Measurements from ENCODE around the gene DENND1B.
"Not testable (repeated sequence)": the region's sequence is repeated elsewhere in the genome, so short reads cannot be mapped to it uniquely, and the experiment has no call there.

Gene DENND1B

DNA sequence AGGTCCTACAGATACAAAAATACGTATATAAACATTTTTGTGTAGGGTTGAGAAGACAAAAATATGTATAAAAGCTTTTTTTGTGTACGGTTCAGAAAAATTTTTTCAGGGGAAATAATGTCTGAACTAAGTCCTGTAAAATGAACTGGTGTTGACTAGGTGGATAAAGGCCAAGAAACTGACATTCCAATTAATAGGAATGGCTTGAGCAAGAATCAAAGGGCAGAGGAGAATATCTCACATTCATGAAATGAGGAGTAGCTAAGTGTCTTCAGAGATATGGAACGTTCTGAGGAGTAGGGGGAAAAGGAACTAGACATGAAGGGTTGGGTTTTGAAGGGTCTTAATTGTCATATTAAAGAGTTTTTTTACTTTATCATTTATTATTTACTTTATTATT lies 231.2 kb downstream of the DENND1B start:
- DNase-seq, result no peak

DNA sequence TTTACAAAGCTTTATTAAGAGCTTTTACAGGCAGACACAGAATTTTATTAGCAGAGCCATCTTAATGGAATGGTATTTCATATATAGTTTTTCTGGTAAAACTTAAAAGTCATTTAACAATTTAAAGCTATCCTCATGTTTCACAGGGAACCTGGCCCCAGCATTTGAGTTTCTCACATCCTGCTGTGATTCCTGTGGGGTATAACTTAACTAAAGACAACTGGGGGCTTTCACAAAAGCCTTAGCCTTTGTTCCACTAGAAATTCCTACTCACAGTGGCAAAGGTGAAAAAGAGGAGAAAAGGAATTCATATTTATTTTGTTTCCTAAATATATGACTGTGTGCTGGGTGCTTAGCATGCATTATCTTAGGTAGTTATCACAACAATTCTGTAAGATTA lies 233.9 kb downstream of the DENND1B start:
- no peak for DNase-seq

- no peak for DNase-seq
Observed at GRCh38 chr1:197526736-197527371, 248.4 kb downstream of the DENND1B start.

GRCh38 chr1:197521118-197521739 lies 254.1 kb downstream of the DENND1B start:
- DNase-seq, result no peak

GRCh38 chr1:197519741-197520334 lies 255.4 kb downstream of the DENND1B start:
- DNase-seq, result no peak

DNA sequence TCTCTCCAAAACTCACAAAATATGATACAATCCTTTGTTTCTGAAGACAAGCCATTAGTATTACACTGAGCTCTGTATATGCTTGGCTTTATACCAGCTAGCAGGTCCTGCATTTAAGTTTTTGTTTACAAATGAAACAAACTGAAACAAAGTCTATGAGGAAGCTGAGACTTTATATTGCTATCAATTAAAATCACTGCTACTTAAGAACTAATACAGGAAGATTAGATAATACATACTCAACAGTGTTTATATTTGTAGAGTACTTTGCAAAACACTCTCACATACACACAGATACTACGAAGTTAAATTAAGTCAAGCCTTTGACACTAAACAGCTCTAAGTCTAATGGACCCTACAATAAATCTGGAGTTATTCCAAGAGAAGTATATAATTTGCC lies 259.9 kb downstream of the DENND1B start:
- no peak for DNase-seq

GRCh38 chr1:197510691-197511378 lies 264.4 kb downstream of the DENND1B start:
- no peak for DNase-seq

- DNase-seq, result no peak
Observed at GRCh38 chr1:197496722-197497121, 278.6 kb downstream of the DENND1B start.

DNA sequence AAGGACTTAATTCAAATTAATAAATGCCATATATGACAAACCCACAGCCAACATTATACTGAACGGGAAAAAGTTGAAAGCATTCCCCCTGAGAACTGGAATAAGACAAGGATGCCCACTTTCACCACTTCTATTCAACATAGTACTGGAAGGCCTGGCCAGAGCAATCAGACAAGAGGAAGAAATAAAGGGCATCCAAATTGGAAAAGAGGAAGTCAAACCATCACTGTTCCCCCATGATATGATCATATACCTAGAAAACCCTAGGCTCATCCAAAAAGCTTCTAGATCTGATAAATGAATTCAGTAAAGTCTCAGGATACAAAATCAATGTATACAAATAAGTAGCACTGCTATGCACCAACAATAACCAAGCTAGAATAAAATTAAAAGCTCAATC lies 283.8 kb downstream of the DENND1B start:
- not testable (repeated sequence) for DNase-seq

DNA sequence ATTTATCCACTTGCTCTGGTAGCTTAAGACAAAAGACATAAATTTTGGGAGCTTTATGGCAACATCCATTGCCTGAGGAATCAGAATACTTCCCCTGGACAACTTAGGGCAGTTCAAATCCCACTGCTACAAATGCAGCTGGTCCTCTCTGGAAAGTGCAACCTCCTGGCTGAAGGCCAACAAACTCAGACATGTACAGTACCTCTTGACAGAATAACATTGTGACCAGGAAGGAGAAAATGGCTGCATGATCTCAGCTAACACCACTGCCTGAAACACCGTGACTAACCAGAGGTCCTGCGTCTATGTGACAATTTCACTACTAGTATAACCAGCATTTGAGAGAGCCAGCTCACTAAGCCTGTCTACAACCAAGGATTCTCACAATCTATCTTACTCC lies 288.3 kb downstream of the DENND1B start:
- no peak for DNase-seq

- DNase-seq, result no peak
Observed at GRCh38 chr1:197485790-197486189, 289.5 kb downstream of the DENND1B start.

DNA sequence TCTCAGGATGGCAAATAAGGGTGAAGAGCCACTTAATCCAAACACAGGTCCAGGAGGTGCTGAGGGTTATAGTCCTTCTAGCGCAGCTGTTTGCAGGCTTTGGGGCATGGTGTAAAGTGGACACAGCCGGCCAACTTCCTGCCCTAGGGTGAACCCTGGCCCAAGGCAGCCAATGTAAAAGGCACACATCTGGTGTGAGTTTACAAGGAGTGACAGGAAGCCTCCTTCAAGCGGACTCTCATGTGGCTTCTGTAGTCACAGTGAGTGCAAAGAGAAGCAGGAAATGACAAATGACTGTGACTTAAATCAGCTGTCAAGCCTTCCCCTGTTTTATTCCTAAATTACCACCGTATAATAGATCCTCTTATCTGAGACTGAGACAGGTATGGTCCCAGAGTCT lies 294.2 kb downstream of the DENND1B start:
- DNase-seq, result no peak

GRCh38 chr1:197480446-197480845 lies 294.8 kb downstream of the DENND1B start:
- no peak for DNase-seq

- DNase-seq, result no peak
Observed at GRCh38 chr1:197472141-197472540, 303.1 kb downstream of the DENND1B start.

GRCh38 chr1:197471248-197471985 lies 303.9 kb downstream of the DENND1B start:
- no peak for DNase-seq

- no peak for DNase-seq
Observed at GRCh38 chr1:197470330-197470729, 304.9 kb downstream of the DENND1B start.

- DNase-seq, result no peak
Observed at GRCh38 chr1:197469620-197470210, 305.6 kb downstream of the DENND1B start.

- DNase-seq, result no peak
Observed at GRCh38 chr1:197468543-197469175, 306.6 kb downstream of the DENND1B start.

GRCh38 chr1:197467881-197468280 lies 307.4 kb downstream of the DENND1B start:
- DNase-seq, result no peak

DNA sequence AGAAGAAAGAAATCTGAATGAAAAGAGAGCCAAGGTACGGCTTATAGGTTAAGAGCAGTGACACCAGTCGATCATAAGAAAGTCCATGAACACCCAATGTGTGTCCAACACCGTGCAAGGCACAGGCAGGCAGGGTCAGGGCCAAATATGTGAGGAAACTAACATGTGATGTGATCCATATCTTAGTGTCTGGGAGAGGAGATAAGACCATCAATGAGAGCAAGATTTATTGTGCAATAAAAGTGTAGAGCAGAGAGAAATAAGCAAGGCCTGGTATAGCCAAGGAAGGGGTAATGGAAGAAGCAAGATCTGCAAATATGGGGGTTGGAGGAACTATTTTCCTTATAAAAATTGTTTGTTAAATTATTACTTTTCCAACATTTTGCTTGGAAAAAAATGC lies 308.5 kb downstream of the DENND1B start:
- no peak for DNase-seq

DNA sequence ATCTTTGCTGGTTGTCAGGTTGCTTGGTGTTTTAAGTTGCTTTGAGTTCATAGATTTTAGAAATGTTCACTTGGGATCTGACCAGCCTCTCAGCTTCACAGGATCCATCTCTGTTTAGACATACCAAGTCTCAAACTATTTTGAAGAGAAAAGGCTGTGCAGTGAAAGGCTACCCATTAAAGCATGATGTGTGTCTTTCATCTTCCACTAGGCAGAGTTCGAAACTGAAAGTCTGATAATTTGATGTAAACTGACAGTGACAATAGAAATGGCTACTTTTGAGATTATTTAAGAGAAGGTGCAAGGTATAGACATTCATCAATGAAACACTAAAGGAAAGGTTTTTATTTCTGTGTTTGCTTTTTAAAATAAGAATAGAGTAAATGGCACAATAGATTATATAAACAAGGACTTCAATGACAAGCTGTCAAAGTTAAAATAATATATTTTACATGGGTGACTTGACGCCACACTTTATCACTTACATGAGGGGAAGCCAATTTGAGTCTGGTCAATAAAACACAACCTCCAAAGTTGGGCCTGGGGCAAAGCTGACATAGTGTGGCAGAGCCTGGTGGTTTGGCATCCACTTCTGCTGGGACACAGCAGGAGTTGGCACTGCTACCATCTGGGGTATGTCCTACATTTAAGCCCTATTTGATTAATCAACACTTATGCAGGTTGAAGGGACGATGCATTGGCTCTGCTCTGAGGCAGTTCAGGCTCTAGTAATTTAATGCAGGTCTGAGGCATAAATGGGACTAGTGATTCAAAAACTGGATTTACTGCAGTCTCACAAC lies 309.6 kb downstream of the DENND1B start:
- no peak for DNase-seq

Measured in NCI-H1436 treated with DMSO at 0.1 percent for 48 hours (cell line).